Right lobe of liver (tissue), 4 donors: Measurements from ENCODE around the gene HHLA2.

Experiments
- POLR2A ChIP-seq: fragments of 450-650 bp; IDR thresholded peaks from one replicate; pipeline ENCODE4 v1.6.1; 2017; ENCODE audit warnings: antibody characterized with exemption, mild to moderate bottlenecking
- TF ChIP-seq, protein P1 (sequence below), 4 donors: fragments of 200-600 bp in 3 of 4; fragments of 450-650 bp in 1 of 4; IDR thresholded peaks; one replicate each; pipeline versions ENCODE4 v1.5.1 to v1.8.0; 2016 to 2022; ENCODE audit warnings: antibody characterized with exemption in 4 of 4, mild to moderate bottlenecking in 2 of 4
- donor health status: DM: no; HTN: no; CAD: no.
- donor health status: DM: no; HTN: no; CAD: no.
- donor health status: DM: no; HTN: yes; CAD: no.

DNA sequence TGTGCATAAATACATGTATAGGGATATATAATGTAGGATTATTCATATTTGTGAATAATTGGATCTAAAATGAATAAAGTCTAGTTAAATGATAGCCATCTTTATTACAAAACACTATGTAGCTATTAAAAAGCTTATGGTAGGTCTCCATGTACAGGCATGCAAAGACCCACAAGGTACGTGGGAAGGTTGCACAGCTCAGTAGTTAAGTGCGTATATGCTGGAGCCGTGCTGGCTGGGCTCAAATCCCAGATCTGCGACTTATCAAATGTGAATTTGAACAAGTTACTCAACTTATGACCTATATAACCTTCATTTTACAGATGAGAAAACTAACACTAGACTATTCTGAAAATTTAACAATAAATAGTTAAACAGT lies 113.4 kb downstream of the HHLA2 start:
- TF ChIP-seq, protein P1, sequence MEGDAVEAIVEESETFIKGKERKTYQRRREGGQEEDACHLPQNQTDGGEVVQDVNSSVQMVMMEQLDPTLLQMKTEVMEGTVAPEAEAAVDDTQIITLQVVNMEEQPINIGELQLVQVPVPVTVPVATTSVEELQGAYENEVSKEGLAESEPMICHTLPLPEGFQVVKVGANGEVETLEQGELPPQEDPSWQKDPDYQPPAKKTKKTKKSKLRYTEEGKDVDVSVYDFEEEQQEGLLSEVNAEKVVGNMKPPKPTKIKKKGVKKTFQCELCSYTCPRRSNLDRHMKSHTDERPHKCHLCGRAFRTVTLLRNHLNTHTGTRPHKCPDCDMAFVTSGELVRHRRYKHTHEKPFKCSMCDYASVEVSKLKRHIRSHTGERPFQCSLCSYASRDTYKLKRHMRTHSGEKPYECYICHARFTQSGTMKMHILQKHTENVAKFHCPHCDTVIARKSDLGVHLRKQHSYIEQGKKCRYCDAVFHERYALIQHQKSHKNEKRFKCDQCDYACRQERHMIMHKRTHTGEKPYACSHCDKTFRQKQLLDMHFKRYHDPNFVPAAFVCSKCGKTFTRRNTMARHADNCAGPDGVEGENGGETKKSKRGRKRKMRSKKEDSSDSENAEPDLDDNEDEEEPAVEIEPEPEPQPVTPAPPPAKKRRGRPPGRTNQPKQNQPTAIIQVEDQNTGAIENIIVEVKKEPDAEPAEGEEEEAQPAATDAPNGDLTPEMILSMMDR (IDR thresholded peaks at IDR 0.05): no peak
- no peak for TF ChIP-seq POLR2A
